NCI-H524 treated with DMSO at 0.1 percent for 48 hours (cell line): ENCODE results near the gene NELL1.

Experiments used
- DNase-seq: peaks from one replicate; lab custom pipeline; 2025; lab: John Stamatoyannopoulos, UW

NELL1 gene

DNA sequence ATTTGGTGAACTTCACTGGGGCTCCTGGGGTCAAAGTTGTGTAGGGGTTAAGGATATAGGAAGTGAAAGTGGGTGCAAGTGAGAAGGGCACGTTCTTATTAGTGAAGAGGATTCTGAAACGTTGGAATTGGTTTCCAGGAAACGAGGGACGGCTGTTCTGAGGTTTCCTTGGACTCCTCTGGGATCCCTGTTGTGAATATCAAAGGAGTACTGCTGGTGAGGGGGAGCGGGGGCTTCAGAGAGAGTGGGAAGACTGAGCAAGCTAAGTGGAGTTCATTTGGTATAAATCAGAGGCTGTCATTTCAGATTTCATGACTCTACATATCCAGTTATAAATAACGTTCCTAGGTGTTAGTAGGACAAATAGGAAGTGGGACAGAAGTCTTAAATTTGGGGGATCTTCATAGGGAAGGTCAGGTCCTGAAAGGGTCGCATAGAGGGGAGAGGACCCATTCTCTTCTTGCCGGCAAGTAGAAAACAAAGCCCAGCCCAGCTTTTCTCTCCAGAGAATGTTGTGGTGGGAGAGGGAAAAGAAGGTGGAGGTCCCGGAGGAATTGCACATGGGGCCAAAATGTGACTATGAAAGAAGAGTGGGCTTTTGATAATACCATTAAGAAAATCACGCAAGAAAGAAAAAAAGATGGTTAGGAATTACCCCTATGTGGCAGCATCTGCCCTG is 1.1 kb upstream of the NELL1 start:
- DNase-seq, result no peak

DNA sequence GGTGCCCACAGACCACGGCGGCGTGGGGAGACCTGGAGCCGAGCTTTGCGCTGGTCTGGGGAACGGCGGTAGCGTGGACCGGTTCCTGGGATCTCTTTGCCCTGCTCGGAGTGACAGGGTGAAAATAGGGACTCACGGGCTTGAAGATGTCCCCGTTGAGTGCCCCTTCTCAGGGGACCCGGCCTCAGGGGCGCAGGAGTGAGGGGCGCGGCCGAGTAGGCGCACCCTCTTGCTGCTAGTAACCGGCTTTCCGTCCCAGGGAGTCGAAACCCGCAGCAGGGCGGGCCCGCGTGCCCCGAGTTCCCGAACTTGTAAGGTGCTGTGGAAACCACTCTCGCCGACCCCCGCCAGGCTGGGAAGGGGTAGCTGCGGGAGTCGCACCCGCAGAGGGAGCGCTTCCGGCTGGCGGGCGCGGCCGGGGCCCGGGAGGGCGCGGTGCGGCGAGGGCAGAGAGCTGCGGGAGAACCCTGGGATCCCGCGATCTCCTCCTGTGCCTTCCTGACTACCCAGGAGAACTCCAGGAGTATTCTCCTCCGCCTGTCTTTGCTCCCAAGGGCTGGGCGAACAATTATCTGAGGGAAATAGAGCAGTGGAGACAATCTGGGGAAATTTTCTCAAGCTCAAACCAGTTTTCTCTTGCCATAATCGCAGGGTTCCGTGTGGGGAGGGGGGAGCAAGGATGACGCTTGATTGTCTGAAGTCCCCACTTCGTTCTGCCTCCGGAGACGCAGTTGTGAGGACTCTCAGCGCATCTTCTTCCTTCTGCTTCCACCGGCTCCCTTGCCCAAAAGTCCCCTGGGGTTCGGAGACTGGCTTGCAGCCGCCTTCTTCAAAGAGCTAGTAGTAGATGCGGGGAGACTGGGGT is 666 bp downstream of the NELL1 start:
- DNase-seq, result no peak

DNA sequence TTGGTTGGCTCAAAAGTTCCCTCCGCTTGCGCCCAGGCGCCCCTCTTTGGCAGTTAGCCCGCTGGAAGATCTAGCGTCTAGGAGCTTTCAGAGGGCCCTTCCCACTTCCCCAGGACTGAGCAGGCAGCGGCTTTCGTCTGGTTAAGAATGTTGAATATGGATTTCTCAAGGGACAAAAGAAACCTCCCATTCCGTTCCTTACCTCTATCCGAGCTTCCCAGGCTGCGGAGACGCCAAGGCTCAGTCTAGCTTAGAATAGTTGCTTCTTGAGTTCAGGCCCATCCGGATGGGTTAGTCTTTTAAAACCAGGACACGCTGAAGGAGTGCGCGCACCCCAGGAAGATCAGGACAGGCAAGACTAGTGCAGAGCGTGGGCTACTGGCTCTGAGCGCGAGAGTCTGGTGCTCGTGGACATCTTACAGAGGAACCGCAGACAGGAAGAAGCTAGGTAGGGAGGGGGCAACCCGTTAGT is 1.6 kb downstream of the NELL1 start:
- DNase-seq, result no peak

DNA sequence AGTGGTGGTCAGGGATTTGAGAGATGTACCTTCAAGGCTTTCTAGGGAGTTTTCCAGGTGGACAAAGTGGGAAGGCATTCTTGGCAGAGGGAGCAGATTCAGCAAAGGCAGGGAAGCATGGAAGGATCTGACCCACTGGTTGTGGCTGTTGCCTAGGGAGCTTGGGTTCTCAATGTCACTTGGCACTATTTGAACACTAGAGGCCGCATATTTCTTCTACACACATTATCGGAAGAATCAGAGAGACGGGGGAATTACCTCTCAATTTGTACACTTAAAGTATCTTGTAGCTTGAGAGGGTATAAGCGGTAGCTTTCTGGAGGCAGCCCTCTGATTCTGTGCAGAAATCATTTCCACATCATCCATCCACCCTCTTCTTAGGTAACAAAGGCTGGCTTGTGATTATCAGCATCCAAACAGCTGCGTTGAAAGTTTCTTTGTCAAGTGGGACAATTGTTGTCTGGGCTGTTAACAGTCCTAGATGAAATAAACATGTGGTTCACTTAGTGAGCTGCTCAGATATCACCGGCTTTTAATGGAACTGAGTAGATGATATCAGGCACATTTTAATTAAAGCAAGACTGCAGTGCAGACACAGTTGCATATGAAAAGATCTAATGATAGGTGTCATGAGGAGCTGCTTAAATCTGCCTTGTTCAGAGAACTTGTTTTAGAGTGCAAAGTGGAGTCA is 2.6 kb downstream of the NELL1 start:
- peak; percentile 20 for DNase-seq

DNA sequence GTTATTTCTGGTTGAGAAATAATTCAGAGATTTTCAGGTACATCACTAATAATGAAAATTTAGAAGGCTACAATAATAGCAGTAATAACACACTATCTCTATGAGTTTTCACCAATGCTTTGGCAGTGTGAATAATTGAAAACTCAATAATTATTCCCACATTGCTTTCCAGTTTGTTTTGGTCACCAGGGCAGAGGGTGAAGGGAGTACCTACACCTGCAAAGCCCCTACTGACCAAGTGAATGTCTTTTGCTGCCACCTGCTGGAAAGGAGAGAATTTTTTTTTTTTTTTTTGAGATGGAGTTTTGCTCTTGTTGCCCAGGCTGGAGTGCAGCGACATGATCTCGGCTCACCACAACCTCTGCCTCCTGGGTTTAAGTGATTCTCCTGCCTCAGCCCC is 3.2 kb downstream of the NELL1 start:
- DNase-seq, result peak; percentile 7

DNA sequence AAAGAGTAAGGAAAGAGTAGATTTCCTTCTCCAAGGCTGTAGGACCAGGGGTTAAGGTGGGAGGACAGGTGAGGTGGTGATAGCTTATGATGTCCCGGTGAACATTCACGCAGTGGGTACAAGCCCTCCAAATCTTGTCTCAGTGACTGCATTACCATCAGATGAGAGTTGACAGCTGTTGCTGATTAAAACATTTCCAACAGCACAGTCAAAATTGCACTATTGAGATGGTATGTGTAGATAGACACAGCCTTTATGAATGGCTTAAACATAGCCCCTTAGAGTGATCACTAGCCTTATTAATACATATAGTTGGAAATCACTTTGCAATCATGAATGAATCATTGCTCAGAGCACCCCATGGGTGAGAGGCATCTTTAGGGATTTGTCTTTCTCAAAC is 7.3 kb downstream of the NELL1 start:
- DNase-seq, result no peak

DNA sequence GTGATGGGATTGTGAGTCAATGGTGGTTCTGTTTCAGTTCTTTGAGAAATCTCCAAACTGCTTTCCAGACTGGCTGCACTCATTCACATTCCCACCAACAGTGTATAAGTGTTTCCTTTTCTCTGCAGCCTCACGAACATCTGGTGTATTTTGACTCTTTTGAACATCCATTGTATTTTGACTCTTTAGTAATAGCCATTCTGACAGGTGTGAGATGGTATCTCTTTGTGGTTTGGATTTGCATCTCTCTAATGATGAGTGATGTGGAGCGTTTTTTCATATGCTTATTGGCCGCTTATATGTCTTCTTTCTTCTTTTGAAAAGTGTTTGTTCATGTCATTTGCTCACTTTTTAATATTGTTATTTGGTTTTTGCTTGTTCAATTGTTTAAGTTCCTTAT is 19.4 kb downstream of the NELL1 start:
- no peak for DNase-seq

DNA sequence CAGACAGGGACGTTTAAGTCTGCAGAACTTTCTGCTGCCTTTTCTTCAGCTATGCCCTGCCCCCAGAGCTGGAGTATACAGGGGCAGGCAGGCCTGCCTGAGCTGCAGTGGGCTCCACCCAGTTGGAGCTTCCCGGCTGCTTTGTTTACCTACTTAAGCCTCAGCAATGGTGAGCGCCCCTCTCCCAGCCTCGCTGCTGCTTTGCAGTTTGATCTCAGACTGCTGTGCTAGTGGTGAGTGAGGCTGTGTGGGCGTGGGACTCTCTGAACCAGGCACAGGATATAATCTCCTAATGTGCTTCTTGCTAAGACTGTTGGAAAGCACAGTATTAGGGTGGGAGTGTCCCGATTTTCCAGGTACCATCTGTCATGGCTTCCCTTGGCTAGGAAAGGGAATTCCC is 38.5 kb downstream of the NELL1 start:
- DNase-seq, result no peak

DNA sequence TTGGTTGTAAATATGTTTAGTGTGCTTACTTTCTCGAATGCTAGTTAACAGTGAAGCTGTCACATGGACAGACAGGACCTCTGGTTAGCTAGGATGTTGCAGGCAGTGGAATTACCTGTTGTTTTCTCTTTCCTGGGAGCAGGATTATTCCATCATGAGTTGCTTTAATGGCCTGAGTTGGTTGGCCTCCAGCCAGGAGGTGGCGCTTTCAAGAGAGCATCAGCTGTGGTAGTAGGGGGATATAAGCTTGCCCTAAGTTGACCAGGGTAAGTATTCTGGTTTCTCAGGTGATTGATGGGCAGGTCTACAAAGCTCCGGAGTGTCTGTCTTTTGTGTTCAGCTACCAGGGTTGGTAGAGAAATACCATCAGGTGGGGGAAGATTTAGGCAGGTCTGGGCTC is 43.5 kb downstream of the NELL1 start:
- DNase-seq, result no peak

DNA sequence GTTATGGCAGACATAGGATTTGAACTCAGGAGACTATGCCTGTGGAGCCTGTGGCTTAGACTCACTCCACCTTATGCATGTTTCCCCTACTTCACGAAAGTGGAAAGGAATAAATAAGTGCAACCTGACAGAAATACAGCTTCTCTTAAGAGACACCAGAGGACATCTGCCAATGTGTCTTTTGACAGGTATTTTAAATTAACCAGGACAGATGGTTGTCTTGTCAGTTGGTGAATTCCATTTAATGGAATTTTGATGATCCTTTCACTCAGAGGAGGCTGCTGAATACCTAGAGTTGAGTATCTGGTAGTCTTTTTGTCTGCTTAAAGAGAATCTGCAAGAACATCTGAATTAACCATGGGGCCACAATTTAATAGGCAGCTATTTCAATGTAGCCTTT is 46.1 kb downstream of the NELL1 start:
- peak; percentile 52 for DNase-seq

DNA sequence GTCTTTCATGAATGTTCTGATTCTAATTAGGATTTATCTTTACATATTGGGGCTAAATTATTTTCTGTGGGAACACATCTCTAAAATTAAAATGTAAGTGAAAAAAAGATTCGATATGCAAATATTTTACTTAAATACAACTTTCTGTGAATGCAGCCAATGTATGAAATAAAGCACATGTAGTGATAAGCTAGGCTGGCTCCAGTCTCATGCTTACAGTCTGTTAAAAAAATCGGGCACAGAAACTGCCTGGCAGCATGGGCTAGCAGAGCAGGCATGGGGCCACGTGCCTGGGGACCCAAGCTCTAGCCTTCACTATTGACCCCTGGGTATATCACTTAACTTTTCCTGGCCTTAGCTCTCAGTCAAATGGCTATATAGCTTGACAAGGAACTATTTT is 46.5 kb downstream of the NELL1 start:
- no peak for DNase-seq

DNA sequence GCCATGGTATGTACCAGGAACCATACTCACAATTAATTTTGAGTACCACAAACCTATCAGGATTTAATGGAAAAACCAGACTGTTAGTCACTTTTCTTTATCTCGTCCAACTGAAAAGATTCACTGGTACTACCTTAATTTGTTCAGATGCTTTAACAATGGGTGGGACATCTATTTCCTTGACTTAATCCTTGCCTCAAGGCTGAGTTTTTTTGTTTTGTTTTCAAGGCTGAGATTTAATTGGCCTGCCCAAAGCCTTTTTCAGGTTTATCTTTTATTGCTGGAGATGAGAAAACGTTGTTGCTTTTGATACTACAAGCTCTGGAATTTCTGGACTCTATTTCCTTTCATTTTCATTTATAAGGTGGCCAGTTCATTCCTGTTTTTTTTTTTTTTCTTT is 50.4 kb downstream of the NELL1 start:
- no peak for DNase-seq

DNA sequence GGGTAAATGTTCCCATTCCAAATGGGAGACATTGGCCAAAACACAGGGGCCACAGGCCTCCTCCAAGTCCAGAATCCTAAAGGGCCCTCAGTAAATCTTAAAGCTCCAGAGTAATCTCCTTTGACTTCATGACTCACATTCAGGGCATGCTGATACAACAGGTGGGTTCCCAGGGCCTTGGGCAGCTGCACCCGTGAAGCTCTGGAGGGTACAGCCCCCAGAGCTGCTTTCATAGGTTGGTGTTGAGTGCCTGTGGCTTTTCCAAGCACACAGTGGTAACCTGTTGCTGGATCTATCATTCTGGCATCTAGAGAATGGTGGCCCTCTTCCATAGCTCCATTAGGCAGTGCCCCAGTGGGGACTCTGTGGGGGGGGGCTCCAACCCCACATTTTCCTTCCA is 54.0 kb downstream of the NELL1 start:
- no peak for DNase-seq

DNA sequence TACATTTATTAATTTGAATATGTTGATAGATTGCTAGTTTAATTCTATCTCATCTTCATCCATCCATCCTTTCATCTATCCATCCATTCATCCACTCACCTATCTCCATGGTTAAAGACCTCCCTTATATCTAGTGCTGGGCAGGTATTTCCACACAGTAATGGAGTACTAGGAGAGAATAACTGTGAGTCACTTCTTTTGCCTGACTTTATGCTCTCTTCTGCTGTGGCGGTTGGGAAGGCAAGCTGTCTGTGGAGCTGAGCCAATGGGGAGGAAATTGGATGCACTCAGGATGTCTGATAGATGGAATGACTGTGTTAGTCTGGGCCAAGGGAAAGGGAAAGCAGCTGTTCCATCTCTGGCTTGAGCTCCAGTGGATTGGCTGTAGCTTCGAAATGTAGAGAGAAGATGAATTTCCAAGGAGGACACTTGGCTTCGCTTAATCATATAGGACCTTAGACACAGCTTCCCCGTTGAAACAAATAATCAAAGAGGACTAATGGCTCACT is 60.3 kb downstream of the NELL1 start:
- no peak for DNase-seq

DNA sequence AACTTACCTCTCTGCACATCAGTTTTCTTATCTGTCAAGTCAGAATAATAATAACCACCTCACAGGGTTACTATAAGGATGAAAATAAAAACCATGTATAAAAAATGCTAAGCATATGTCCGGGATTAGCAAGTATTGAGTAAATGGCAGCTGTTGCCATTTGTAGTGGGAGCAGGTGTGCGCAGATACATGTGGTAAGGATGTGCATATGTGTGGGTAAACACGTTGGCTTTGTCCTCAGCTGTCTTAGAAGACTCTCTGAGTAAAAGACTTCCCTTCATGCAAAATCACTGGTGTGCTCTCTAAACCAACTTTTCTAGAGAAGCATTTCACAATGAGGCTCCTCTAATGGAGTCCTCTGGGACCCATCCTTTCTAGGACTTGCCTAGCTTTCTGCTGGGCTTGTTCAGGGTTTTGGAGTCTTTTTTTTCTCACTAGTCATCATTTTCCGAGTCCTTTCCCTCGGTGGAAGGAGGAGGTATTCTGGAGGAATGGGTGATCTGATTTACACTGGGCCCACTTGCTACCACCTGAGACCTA is 62.4 kb downstream of the NELL1 start:
- peak; percentile 89 for DNase-seq

DNA sequence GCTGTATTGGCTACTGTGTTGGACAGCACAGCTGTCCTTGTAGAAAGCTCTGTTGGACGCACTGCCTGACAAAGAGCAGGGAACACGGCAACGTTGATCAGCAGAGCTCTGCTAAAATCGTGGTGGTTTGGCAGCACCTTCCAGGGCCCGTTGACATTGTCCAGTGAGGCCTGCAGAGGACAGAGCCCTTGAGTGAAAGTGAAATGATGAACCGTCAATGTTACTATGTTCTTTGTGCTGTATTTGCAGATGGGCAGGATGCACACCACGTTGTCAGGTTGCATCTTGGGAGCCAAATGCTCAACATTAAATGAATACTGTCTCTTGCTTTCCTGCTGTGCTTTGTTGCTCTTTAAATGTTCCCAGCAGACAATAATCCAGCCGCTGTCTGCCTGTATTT is 69.7 kb downstream of the NELL1 start:
- no peak for DNase-seq

DNA sequence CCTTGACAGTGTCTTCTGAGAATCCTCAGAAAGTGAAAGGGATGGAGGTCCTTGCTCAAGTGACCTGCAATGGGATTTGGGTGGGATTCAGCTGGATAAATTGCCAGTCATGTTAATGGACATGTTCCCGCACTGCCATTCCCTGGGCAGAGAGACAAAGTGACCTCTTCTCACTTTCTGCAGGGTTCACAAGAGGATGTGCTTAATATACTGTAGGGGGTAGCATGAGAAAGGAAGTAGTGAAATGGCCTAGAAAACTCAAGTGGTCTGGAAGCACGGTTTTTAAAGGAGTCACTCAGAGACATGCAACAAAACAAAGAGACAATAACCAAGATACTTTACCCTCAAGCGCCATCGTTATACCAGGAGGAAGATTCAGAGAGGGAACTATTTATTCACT is 70.2 kb downstream of the NELL1 start:
- no peak for DNase-seq

DNA sequence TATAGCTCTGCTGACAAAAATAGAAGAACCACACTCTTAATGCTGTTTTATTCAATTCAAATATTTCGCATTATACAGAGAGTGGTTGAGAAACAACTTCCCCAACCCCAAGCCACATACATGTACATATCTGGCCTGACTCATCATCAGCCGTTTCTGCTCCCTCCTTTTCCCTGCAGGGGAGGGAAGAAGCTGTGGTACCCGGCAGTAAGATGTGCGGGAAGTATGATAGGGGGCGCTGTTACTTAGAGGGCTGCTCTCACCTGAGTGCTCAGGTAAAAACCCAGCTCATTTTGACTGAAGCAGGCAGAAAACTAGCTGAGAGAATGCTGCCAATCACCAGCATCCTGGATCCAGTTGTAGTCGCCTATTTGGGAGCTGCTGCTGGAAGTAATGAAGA is 85.5 kb downstream of the NELL1 start:
- DNase-seq, result no peak

DNA sequence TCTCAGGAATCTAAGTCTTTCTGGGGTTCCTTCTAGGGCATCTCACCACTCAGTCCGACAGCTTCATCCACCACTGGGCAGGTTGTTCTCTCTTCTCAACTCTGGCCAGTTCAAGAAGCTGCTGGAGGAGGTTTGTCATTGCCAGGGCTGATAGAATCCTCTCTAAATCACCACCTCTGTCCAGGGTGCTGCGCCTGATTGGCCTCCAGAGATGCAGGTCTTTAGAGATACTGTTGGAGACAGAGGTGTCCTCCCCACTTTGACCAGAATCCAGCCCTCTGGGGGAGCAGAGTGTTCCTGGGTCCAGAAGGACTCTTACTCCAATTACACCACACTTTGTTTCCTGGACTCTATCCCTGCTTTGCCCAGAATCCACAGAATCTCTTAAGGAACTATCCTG is 90.2 kb downstream of the NELL1 start:
- no peak for DNase-seq

DNA sequence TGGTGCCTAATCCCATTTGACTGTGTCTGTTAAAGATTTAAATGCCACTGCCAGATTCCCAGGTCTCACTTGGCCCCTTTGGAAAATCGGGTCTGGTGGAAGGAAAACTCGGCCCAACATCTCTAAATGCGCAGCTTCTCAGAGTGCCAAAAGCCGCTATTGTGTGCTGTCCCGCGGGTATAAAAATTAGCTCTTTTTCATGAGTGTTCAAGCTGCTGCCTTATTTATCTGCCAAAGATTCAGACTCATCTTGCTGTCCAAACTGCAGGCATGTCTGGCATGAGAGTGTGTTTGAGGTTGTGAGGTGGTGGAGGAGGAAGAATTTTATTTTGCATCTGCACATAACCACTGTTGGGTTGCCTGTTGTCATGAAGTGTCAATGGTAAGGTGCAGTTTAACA is 91.4 kb downstream of the NELL1 start:
- DNase-seq, result no peak

DNA sequence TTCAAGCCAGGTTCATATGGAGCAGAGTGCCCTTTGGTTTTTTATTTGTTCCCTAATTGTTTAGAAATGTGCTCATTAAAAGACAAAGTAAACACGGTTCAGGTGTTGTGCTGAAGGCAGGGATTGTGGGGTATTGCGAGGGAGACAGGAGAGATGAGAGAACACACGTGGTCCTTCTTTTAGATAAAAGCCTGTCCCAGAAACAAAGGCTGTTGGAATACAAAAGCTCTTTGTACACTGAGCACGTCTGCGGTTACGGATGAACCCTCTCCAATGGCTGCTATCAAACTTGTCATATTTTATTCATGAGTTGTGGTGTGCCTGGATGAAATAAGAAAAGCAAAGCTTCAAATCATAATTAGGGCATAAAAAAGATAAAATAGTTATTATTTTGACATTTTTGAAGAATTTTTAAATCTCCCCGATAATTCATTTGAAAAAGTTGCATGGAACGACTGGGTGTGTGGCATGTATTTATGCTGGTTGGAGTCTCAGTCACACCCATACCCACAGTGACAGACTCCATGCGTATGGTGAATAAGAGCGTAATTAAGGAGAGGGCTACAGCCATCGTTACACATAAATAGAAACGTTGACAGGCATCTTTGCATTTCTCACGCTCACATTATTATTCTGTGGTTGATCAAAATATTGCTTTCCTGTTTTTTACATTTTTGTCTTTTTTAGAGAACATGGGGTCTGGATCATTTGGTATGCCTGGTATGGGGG is 92.9 kb downstream of the NELL1 start:
- DNase-seq, result no peak

DNA sequence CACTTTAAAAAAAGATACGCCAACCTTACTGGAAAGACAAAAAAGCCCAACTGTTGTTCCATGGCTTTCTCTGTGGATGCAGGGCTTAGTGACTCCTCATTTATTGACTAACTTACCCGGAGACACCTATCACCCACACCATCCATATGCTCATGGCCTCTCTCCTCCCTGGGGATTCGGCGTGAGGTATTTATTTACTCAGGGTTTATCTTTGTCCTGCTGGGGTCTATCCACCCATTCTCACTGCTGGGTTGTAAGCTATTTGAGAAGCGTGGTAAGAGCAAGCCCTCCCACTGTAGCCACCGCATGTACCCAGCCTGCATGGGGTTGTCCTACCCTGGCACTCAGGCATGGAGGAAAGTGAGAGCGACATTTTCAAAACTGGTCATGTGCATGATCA is 93.6 kb downstream of the NELL1 start:
- no peak for DNase-seq
